OCI-M1 (cell line): ENCODE measurements around the gene DNASE2.
A peak's percentile ranks its signal among the peaks of the same experiment; 100 is the strongest.

Experiments used
- DNase-seq: peaks from one replicate; lab custom pipeline; 2025; lab: John Stamatoyannopoulos, UW

DNASE2 gene

GRCh38 chr19:12886651-12886968, 5.4 kb upstream of the DNASE2 start:
- peak; percentile 64 for DNase-seq

- peak; percentile 85 for DNase-seq
Measured at GRCh38 chr19:12885749-12886650, 4.8 kb upstream of the DNASE2 start.

GRCh38 chr19:12884926-12885748, 3.9 kb upstream of the DNASE2 start:
- peak; percentile 80 for DNase-seq

- no peak for DNase-seq
Measured at GRCh38 chr19:12884627-12884925, 3.3 kb upstream of the DNASE2 start.

GRCh38 chr19:12884202-12884601, 3.0 kb upstream of the DNASE2 start:
- DNase-seq, result no peak

GRCh38 chr19:12882589-12882988, 1.3 kb upstream of the DNASE2 start:
- DNase-seq, result no peak

- DNase-seq, result no peak
Measured at GRCh38 chr19:12880551-12881171, 588 bp downstream of the DNASE2 start.

GRCh38 chr19:12875086-12875485, 6.2 kb downstream of the DNASE2 start:
- no peak for DNase-seq

- DNase-seq, result no peak
Measured at GRCh38 chr19:12873891-12874745, 7.1 kb downstream of the DNASE2 start.

- peak; percentile 80 for DNase-seq
Measured at GRCh38 chr19:12872941-12873890, 8.0 kb downstream of the DNASE2 start.

- no peak for DNase-seq
Measured at GRCh38 chr19:12872255-12872654, 9.0 kb downstream of the DNASE2 start.

- DNase-seq, result no peak
Measured at GRCh38 chr19:12871681-12872080, 9.6 kb downstream of the DNASE2 start.

- no peak for DNase-seq
Measured at GRCh38 chr19:12868540-12869112, 12.6 kb downstream of the DNASE2 start.

- peak; percentile 85 for DNase-seq
Measured at GRCh38 chr19:12867120-12868099, 13.8 kb downstream of the DNASE2 start.

GRCh38 chr19:12866416-12867119, 14.7 kb downstream of the DNASE2 start:
- no peak for DNase-seq

- DNase-seq, result no peak
Measured at GRCh38 chr19:12865746-12866415, 15.4 kb downstream of the DNASE2 start.

GRCh38 chr19:12864721-12865715, 16.2 kb downstream of the DNASE2 start:
- DNase-seq, result no peak
